HCT116 (cell line): ENCODE measurements around the gene ZBTB26. TPM values are rescaled to one million over a fixed set of nuclear protein-coding genes. Genes with fewer than 3 reads are reported as not detected.
A peak's percentile ranks its signal among the peaks of the same experiment; 100 is the strongest.

Source experiments
- ATAC-seq: fragments of 200-7000 bp; cut with Tn5 transposase; 2 replicates; pipeline ENCODE4 v1.9.1; 2020; ENCODE audit warnings: mild to moderate bottlenecking, moderate library complexity
- BruUV-seq: library from RNA; stranded (reverse); fragments of 400-500 nt; replicated peaks from 2 replicates; lab custom pipeline; 2021; lab: Mats Ljungman, UMichigan
- CTCF ChIA-PET: fragments of 300-600 bp; sonication (Branson Sonifier 250); formaldehyde crosslinking; loops from one replicate; lab custom pipeline; 2021; ENCODE audit warnings: antibody characterized with exemption; lab: Charles Lee
- POLR2A ChIA-PET: fragments of 300-600, 350-600 bp; sonication (Branson Sonifier 250); formaldehyde crosslinking; loops from one replicate; lab custom pipeline; 2021; ENCODE audit warnings: antibody characterized with exemption; lab: Charles Lee
- RAD21 ChIA-PET, 2 experiments: fragments of 300-600 bp; sonication (Branson Sonifier 250); formaldehyde crosslinking; loops; one replicate each; lab custom pipeline; 2023; ENCODE audit warnings: low total read pairs in 2 of 2; ENCODE audit not compliant: uncharacterized antibody in 2 of 2, unreplicated experiment in 2 of 2, low non-redundant PET in 1 of 2; lab: Charles Lee
- DNase-seq: peaks from one replicate; pipeline ENCODE4 v3.0.0-alpha.2; 2010; ENCODE audit warnings: low read depth, low spot score
- H2AFZ ChIP-seq: fragments of 200-600 bp; shearing (Covaris generic), sonication (generic); 2 replicates; pipeline ENCODE4 v1.6.1; 2017; ENCODE audit warnings: low read depth, mixed run types, mixed read lengths, antibody characterized with exemption, low read length; ENCODE audit not compliant: poor library complexity, severe bottlenecking
- H3K27ac ChIP-seq: 2 replicates; pipeline ENCODE4 v1.5.1; 2012; ENCODE audit warnings: low read depth, low read length
- H3K27me3 ChIP-seq: fragments of 200-600 bp; sonication (generic); 2 replicates; pipeline ENCODE4 v1.6.1; 2016; ENCODE audit warnings: mixed run types, low read length, mixed read lengths; ENCODE audit not compliant: insufficient read depth
- H3K36me3 ChIP-seq, 2 experiments: fragments of 200-500 bp in 1 of 2; fragments of 200-600 bp in 1 of 2; sonication (Bioruptor generic) in 1 of 2; sonication (generic) in 1 of 2; 2 replicates each; pipeline versions ENCODE4 v1.5.1 to v1.6.1; 2014 to 2016; ENCODE audit warnings: low read length in 2 of 2, inconsistent platforms in 1 of 2, mixed read lengths in 1 of 2, mixed run types in 1 of 2; ENCODE audit not compliant: insufficient read depth in 2 of 2, control insufficient read depth in 1 of 2
- H3K4me1 ChIP-seq, 2 experiments: fragments of 200-600 bp in 1 of 2; sonication (generic) in 1 of 2; 2 replicates each; pipeline versions ENCODE4 v1.5.1 to v1.6.1; 2012 to 2017; ENCODE audit warnings: low read length in 2 of 2, inconsistent platforms in 1 of 2, mild to moderate bottlenecking in 1 of 2, mixed read lengths in 1 of 2, mixed run types in 1 of 2, moderate library complexity in 1 of 2; ENCODE audit not compliant: insufficient read depth in 2 of 2, control insufficient read depth in 1 of 2
- H3K4me2 ChIP-seq: fragments of 200-600 bp; sonication (generic); 2 replicates; pipeline ENCODE4 v1.6.1; 2017; ENCODE audit warnings: mixed run types, low read length, mixed read lengths
- H3K4me3 ChIP-seq, 2 experiments: fragments of 200-600 bp in 1 of 2; sonication (generic) in 1 of 2; replicated peaks in 1 of 2; 2 replicates each; pipeline ENCODE4 v1.5.1; 2011 to 2016; ENCODE audit warnings: low read length in 2 of 2, control low read depth in 1 of 2, low read depth in 1 of 2, mild to moderate bottlenecking in 1 of 2, mixed read lengths in 1 of 2, mixed run types in 1 of 2
- H3K79me2 ChIP-seq: fragments of 200-600 bp; sonication (generic); 2 replicates; pipeline ENCODE4 v1.6.1; 2017; ENCODE audit warnings: mild to moderate bottlenecking, mixed run types, low read length, moderate library complexity, mixed read lengths; ENCODE audit not compliant: insufficient read depth
- H3K9ac ChIP-seq: fragments of 200-600 bp; sonication (generic); 2 replicates; pipeline ENCODE4 v1.6.1; 2016; ENCODE audit warnings: low read length, mixed read lengths
- H3K9me2 ChIP-seq: fragments of 200-600 bp; sonication (generic), shearing (Covaris generic); 2 replicates; pipeline ENCODE4 v1.6.1; 2017; ENCODE audit warnings: mixed run types, mild to moderate bottlenecking, moderate library complexity; ENCODE audit not compliant: insufficient read depth
- H3K9me3 ChIP-seq, 2 experiments: fragments of 200-500 bp in 1 of 2; fragments of 200-600 bp in 1 of 2; sonication (Bioruptor generic) in 1 of 2; sonication (generic) in 1 of 2; 2 replicates each; pipeline ENCODE4 v1.6.1; 2014 to 2017; ENCODE audit warnings: low read length in 2 of 2, mixed read lengths in 2 of 2, inconsistent platforms in 1 of 2, low read depth in 1 of 2, mild to moderate bottlenecking in 1 of 2, mixed run types in 1 of 2, moderate library complexity in 1 of 2; ENCODE audit not compliant: control insufficient read depth in 1 of 2, insufficient read depth in 1 of 2
- H4K20me1 ChIP-seq: fragments of 200-600 bp; sonication (generic), shearing (Covaris generic); 2 replicates; pipeline ENCODE4 v1.6.1; 2017; ENCODE audit warnings: mixed run types, mild to moderate bottlenecking, moderate library complexity; ENCODE audit not compliant: insufficient read depth
- EGR1 ChIP-seq: IDR thresholded peaks from 2 replicates; pipeline ENCODE4 v1.6.1; 2012; ENCODE audit warnings: low read depth
- POLR2A ChIP-seq: IDR thresholded peaks from 2 replicates; pipeline ENCODE4 v1.7.0; 2011; ENCODE audit warnings: borderline replicate concordance; ENCODE audit not compliant: insufficient read depth, insufficient read length; ENCODE audit errors: extremely low read depth
- POLR2AphosphoS5 ChIP-seq: IDR thresholded peaks from 2 replicates; pipeline ENCODE4 v1.6.1; 2011; ENCODE audit warnings: mild to moderate bottlenecking, low read depth, low read length, moderate library complexity
- SIN3A ChIP-seq: IDR thresholded peaks from 2 replicates; pipeline ENCODE4 v1.6.1; 2012; ENCODE audit warnings: low read depth
- SP1 ChIP-seq: IDR thresholded peaks from 2 replicates; pipeline ENCODE4 v1.6.1; 2012; ENCODE audit warnings: low read depth
- SRF ChIP-seq: IDR thresholded peaks from 2 replicates; pipeline ENCODE4 v1.6.1; 2012; ENCODE audit warnings: low read depth
- ZNF274 ChIP-seq: fragments of 200-500 bp; sonication (Bioruptor generic); IDR thresholded peaks from 2 replicates; pipeline ENCODE4 v1.6.1; 2014; ENCODE audit warnings: mild to moderate bottlenecking, low read depth, low read length, inconsistent platforms
- intact Hi-C: fragments of 100-400 bp; cut with micrococcal nuclease; formaldehyde crosslinking; loops from 2 replicates; pipeline ENCODE4 v1.10.0; 2022
- total RNA-seq: library from RNA; stranded (reverse); gene quantifications from one replicate; pipeline ENCODE4 v1.2.1, GENCODE V29; 2021; ENCODE audit not compliant: unreplicated experiment
- TF ChIP-seq, protein P1 (sequence below): IDR thresholded peaks from 2 replicates; pipeline ENCODE4 v1.6.1; 2012; ENCODE audit warnings: low read depth
- TF ChIP-seq, protein P2 (sequence below): IDR thresholded peaks from 2 replicates; pipeline ENCODE4 v1.6.1; 2012
- TF ChIP-seq, protein P3 (sequence below): IDR thresholded peaks from 2 replicates; pipeline ENCODE4 v1.6.1; 2011; ENCODE audit warnings: mild to moderate bottlenecking, low read length, moderate library complexity; ENCODE audit not compliant: insufficient replicate concordance; ENCODE audit errors: extremely low read depth

Gene ZBTB26
- total RNA-seq, 1 experiment from 2014 or later: 5.5 TPM

DNA sequence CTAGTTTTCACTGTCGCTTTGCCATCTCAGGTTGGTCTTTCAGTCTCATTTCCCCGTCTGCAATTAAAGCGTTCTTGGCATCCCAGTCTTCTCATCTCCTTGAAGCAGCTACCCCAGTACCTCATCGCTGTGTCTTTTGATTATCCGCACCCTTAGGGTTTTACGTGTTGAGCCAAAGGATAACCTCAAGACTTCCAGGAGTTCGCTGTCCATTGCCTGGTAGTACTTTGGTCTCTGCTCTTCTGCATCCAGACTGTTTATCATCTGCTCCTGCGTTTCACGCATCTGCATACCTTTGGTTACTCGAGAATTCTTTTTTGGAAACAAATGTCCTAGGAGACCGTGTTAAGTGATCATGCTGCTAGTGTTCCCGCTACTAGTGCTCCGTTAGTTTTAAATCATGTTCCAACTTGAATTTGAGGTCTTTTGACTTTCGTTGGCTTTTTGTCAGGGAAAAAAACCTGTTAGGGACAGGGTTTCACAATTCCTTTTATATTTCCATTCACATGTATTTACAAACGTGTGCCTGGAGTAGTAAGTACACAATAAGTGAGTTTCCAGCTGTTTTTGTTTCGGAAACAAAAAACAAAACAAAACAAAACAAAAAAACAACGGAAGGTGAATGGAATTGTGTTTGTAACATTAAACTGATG is 10.4 kb upstream of the ZBTB26 start (continued):
- TF ChIP-seq, protein P1, sequence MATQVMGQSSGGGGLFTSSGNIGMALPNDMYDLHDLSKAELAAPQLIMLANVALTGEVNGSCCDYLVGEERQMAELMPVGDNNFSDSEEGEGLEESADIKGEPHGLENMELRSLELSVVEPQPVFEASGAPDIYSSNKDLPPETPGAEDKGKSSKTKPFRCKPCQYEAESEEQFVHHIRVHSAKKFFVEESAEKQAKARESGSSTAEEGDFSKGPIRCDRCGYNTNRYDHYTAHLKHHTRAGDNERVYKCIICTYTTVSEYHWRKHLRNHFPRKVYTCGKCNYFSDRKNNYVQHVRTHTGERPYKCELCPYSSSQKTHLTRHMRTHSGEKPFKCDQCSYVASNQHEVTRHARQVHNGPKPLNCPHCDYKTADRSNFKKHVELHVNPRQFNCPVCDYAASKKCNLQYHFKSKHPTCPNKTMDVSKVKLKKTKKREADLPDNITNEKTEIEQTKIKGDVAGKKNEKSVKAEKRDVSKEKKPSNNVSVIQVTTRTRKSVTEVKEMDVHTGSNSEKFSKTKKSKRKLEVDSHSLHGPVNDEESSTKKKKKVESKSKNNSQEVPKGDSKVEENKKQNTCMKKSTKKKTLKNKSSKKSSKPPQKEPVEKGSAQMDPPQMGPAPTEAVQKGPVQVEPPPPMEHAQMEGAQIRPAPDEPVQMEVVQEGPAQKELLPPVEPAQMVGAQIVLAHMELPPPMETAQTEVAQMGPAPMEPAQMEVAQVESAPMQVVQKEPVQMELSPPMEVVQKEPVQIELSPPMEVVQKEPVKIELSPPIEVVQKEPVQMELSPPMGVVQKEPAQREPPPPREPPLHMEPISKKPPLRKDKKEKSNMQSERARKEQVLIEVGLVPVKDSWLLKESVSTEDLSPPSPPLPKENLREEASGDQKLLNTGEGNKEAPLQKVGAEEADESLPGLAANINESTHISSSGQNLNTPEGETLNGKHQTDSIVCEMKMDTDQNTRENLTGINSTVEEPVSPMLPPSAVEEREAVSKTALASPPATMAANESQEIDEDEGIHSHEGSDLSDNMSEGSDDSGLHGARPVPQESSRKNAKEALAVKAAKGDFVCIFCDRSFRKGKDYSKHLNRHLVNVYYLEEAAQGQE: no peak
- TF ChIP-seq ZNF274: no peak
- TF ChIP-seq, all 23 proteins: peak for 0

DNA sequence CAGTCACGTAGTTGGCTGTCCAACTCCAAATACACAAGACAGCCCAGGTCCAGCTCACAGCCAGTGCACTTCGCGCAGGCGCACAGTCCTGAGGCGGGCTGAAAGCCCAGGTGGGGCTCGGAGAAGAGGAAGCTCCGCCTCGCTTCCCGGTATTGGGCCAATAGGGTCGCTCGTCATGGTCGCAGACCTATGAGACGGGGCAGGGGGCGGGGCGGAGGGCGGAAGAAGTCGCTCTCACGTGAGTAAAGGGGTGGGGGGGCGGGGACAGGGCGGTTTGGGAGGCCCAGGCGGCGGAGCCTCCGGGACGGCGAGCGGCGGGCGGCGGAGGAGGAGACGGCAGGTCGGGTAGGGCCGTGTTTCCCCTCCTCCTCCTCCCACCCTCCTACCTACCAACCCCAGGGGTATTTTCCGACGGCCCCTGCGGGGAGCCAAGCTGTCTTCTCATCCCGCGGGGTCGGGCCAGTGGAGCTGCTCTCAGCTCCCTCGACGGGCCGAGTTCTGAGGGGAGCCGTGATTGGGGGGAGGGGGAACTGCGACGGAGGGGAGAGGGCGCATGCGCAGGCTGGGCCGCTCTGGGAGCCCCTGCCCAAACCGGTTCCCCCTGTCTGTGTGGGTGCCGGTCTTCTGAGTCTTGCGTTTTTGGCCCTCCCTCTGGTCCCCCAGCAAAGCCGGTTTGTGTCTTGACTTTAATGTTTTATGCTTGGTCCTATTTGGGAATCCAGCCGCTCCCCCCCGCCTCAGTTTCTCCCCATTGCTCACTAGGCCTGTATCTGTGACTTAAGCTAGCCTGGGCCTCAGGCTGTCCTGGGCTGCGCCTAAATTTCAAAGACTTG is 9.7 kb upstream of the ZBTB26 start, which contains the start of gene RABGAP1:
Gene RABGAP1 (plus strand): TSS at position 272 of the 833 bp plus-strand sequence. CDS start 16,040 bp downstream, outside the sequence.
- H3K79me2 ChIP-seq: peaks cover 65% of the 10 kb centered on the region
- no TSS peak for BruUV-seq
- ATAC-seq: peak; percentile 97
- TF ChIP-seq SIN3A (no peak), SP1 (peak; percentile 81), EGR1 (0 out of 2 replicates have a peak, but pooled peaks have one; percentile 14), SRF (no peak), POLR2AphosphoS5 (peak; percentile 90), POLR2A (no peak), ZNF274 (no peak)
- TF ChIP-seq, protein P2, sequence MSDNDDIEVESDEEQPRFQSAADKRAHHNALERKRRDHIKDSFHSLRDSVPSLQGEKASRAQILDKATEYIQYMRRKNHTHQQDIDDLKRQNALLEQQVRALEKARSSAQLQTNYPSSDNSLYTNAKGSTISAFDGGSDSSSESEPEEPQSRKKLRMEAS: 0 out of 2 replicates have a peak, but pooled peaks have one; percentile 34
- TF ChIP-seq, protein P1: no peak
- TF ChIP-seq, protein P3, sequence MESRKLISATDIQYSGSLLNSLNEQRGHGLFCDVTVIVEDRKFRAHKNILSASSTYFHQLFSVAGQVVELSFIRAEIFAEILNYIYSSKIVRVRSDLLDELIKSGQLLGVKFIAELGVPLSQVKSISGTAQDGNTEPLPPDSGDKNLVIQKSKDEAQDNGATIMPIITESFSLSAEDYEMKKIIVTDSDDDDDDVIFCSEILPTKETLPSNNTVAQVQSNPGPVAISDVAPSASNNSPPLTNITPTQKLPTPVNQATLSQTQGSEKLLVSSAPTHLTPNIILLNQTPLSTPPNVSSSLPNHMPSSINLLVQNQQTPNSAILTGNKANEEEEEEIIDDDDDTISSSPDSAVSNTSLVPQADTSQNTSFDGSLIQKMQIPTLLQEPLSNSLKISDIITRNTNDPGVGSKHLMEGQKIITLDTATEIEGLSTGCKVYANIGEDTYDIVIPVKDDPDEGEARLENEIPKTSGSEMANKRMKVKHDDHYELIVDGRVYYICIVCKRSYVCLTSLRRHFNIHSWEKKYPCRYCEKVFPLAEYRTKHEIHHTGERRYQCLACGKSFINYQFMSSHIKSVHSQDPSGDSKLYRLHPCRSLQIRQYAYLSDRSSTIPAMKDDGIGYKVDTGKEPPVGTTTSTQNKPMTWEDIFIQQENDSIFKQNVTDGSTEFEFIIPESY: peak; percentile 42

More for the DNA sequence above, 9.7 kb upstream of the ZBTB26 start, which contains the start of gene RABGAP1:
- Histone ChIP-seq H3K36me3 (peaks cover 4 to 10% of the 10 kb centered on the region in 2 experiments; a peak in 2 of 4 replicates), H2AFZ (no peak within 1 kb of the TSS), H4K20me1 (no peaks in the 10 kb centered on the region), H3K9me3 (no peaks in the 10 kb centered on the region), H3K4me2 (peak within 1 kb of the TSS; percentile 93), H3K27ac (peak within 1 kb of the TSS; percentile 72), H3K4me1 (peaks cover 7 to 23% of the 10 kb centered on the region in 2 experiments; a peak in 3 of 4 replicates), H3K9ac (peak within 1 kb of the TSS; percentile 83), H3K4me3 (peak within 1 kb of the TSS; percentile 83 to 85), H3K27me3 (no peaks in the 10 kb centered on the region), H3K9me2 (no peaks in the 10 kb centered on the region)
- RAD21 ChIA-PET: interaction anchor here (0.6 to 1.2 kb wide), 2 partner anchors 9 to 118 kb away, joined by 3 to 4 read pairs; partner anchors contain the start of gene ZBTB26 (in 1 of the 2)
- POLR2A ChIA-PET: interaction anchor here (0.7 to 1.7 kb wide), 7 partner anchors 9 to 152 kb away, joined by 3 to 25 read pairs (median 5); partner anchors contain the start of genes RC3H2, ZBTB26 and ZBTB6
- CTCF ChIA-PET: interaction anchor here (1.0 to 1.1 kb wide), 2 partner anchors 9 to 28 kb away, joined by 4 to 5 read pairs; partner anchors contain the start of genes ZBTB26 and ZBTB6
- peak; percentile 96 for DNase-seq
- intact Hi-C loops: loop anchor here (2.0 kb wide), 1 partner anchor 28 kb away; the partner anchor contains the start of gene ZBTB6
